ENCODE measurements around the gene SPAG16. TPM values are rescaled to one million over a fixed set of nuclear protein-coding genes. Genes with fewer than 3 reads are reported as not detected.

Gene SPAG16
- total RNA-seq, 1 experiment from 2014 or later, result 13.0 TPM

- CTCF ChIA-PET, result no interaction called here
- intact Hi-C loops (cut with micrococcal nuclease; ENCODE audit: unreplicated experiment) (no loop called here), in situ Hi-C loops (cut with HindIII; ENCODE audit: low pct_unique_long_range_greater_than_20kb, low sequenced_read_pairs) (no loop called here)
- Histone ChIP-seq H3K4me1 (ENCODE audit: control insufficient read depth, insufficient read depth, low read length) (no peaks in the 10 kb centered on the region), H3K4me3 (ENCODE audit: low read depth in 2 of 2, low read length in 2 of 2) (no peak overlapping the region), H3K36me3 (ENCODE audit: control insufficient read depth, insufficient read depth, low read length) (no peaks in the 10 kb centered on the region), H3K27me3 (ENCODE audit: control insufficient read depth, insufficient read depth, low read length) (no peaks in the 10 kb centered on the region), H3K27ac (ENCODE audit: low read length) (no peak overlapping the region), H3K9me3 (ENCODE audit: control insufficient read depth, insufficient read depth, low read depth, low read length) (no peaks in the 10 kb centered on the region; the same call in 1 of the 2 replicates)
- TF ChIP-seq TCF7L2 (IDR thresholded peaks at IDR 0.05; ENCODE audit: low read depth, low read length) (no peak), POLR2AphosphoS5 (IDR thresholded peaks at IDR 0.05; ENCODE audit: low read depth, low read length) (no peak)
- TF ChIP-seq, protein P1, sequence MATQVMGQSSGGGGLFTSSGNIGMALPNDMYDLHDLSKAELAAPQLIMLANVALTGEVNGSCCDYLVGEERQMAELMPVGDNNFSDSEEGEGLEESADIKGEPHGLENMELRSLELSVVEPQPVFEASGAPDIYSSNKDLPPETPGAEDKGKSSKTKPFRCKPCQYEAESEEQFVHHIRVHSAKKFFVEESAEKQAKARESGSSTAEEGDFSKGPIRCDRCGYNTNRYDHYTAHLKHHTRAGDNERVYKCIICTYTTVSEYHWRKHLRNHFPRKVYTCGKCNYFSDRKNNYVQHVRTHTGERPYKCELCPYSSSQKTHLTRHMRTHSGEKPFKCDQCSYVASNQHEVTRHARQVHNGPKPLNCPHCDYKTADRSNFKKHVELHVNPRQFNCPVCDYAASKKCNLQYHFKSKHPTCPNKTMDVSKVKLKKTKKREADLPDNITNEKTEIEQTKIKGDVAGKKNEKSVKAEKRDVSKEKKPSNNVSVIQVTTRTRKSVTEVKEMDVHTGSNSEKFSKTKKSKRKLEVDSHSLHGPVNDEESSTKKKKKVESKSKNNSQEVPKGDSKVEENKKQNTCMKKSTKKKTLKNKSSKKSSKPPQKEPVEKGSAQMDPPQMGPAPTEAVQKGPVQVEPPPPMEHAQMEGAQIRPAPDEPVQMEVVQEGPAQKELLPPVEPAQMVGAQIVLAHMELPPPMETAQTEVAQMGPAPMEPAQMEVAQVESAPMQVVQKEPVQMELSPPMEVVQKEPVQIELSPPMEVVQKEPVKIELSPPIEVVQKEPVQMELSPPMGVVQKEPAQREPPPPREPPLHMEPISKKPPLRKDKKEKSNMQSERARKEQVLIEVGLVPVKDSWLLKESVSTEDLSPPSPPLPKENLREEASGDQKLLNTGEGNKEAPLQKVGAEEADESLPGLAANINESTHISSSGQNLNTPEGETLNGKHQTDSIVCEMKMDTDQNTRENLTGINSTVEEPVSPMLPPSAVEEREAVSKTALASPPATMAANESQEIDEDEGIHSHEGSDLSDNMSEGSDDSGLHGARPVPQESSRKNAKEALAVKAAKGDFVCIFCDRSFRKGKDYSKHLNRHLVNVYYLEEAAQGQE (IDR thresholded peaks at IDR 0.05; ENCODE audit: insufficient read depth in 1 of 2, low read depth in 2 of 2, low read length in 1 of 2), result no peak
- TF ChIP-seq, protein P2, sequence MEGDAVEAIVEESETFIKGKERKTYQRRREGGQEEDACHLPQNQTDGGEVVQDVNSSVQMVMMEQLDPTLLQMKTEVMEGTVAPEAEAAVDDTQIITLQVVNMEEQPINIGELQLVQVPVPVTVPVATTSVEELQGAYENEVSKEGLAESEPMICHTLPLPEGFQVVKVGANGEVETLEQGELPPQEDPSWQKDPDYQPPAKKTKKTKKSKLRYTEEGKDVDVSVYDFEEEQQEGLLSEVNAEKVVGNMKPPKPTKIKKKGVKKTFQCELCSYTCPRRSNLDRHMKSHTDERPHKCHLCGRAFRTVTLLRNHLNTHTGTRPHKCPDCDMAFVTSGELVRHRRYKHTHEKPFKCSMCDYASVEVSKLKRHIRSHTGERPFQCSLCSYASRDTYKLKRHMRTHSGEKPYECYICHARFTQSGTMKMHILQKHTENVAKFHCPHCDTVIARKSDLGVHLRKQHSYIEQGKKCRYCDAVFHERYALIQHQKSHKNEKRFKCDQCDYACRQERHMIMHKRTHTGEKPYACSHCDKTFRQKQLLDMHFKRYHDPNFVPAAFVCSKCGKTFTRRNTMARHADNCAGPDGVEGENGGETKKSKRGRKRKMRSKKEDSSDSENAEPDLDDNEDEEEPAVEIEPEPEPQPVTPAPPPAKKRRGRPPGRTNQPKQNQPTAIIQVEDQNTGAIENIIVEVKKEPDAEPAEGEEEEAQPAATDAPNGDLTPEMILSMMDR (IDR thresholded peaks at IDR 0.05), result no peak
- no TSS peak for BruUV-seq (replicated peaks)
- POLR2A ChIA-PET, result no interaction called here
- DNase-seq (ENCODE audit: low read depth, low spot score) (no peak), ATAC-seq (no peak)
Measured at GRCh38 chr2:213320604-213321003, 36.3 kb downstream of the SPAG16 start.

GRCh38 chr2:213336253-213336770 lies 52.0 kb downstream of the SPAG16 start:
- DNase-seq (ENCODE audit: low read depth, low spot score) (no peak), ATAC-seq (no peak)
- Histone ChIP-seq H3K27me3 (ENCODE audit: control insufficient read depth, insufficient read depth, low read length) (no peaks in the 10 kb centered on the region), H3K27ac (ENCODE audit: low read length) (no peak overlapping the region), H3K9me3 (ENCODE audit: control insufficient read depth, insufficient read depth, low read depth, low read length) (no peaks in the 10 kb centered on the region; the same call in 1 of the 2 replicates), H3K4me1 (ENCODE audit: control insufficient read depth, insufficient read depth, low read length) (no peaks in the 10 kb centered on the region), H3K4me3 (ENCODE audit: low read depth in 2 of 2, low read length in 2 of 2) (no peak overlapping the region), H3K36me3 (ENCODE audit: control insufficient read depth, insufficient read depth, low read length) (no peaks in the 10 kb centered on the region)
- POLR2A ChIA-PET, result no interaction called here
- in situ Hi-C loops (cut with HindIII; ENCODE audit: low pct_unique_long_range_greater_than_20kb, low sequenced_read_pairs) (no loop called here), intact Hi-C loops (cut with micrococcal nuclease; ENCODE audit: unreplicated experiment) (no loop called here)
- BruUV-seq (replicated peaks), result no TSS peak
- CTCF ChIA-PET, result no interaction called here
- TF ChIP-seq POLR2AphosphoS5 (IDR thresholded peaks at IDR 0.05; ENCODE audit: low read depth, low read length) (no peak), TCF7L2 (IDR thresholded peaks at IDR 0.05; ENCODE audit: low read depth, low read length) (no peak), SIN3A (IDR thresholded peaks at IDR 0.05; ENCODE audit: borderline replicate concordance, insufficient read depth, low read depth, low read length) (no peak)
- TF ChIP-seq, protein P1 (IDR thresholded peaks at IDR 0.05; ENCODE audit: insufficient read depth in 1 of 2, low read depth in 2 of 2, low read length in 1 of 2), result no peak
- TF ChIP-seq, protein P2 (IDR thresholded peaks at IDR 0.05), result no peak

Data from Panc1 (cell line).